ENCODE measurements around the gene S100A16.
A peak's percentile ranks its signal among the peaks of the same experiment; 100 is the strongest.
"Not testable (repeated sequence)": the region's sequence is repeated elsewhere in the genome, so short reads cannot be mapped to it uniquely, and the experiment has no call there.

Gene S100A16
- total RNA-seq, result 0 reads per million in 2 donors

GRCh38 chr1:153612755-153613331, at the start of gene S100A16:
TSS of gene S100A16 (minus strand) at chr1:153613137. CDS start at chr1:153608151, 4,986 bp downstream.
- DNase-seq, result no peak

- DNase-seq, result no peak
Measured at GRCh38 chr1:153662269-153662668, 49.3 kb upstream of the S100A16 start.

- no peak for DNase-seq
Measured at GRCh38 chr1:153661111-153661708, 48.3 kb upstream of the S100A16 start.

- no peak for DNase-seq
Measured at GRCh38 chr1:153659656-153660055, 46.7 kb upstream of the S100A16 start.

GRCh38 chr1:153659175-153659534, 46.2 kb upstream of the S100A16 start:
- no peak for DNase-seq

GRCh38 chr1:153658400-153659174, 45.6 kb upstream of the S100A16 start, which contains the start of gene SNAPIN:
TSS of gene SNAPIN (plus strand) at chr1:153658703. CDS start at chr1:153658744, 41 bp downstream.
- DNase-seq, result peak; percentile 73

- no peak for DNase-seq
Measured at GRCh38 chr1:153655333-153655732, 42.4 kb upstream of the S100A16 start.

- no peak for DNase-seq
Measured at GRCh38 chr1:153652805-153653500, 40.0 kb upstream of the S100A16 start.

- DNase-seq, result no peak
Measured at GRCh38 chr1:153651771-153652170, 38.8 kb upstream of the S100A16 start.

- DNase-seq, result no peak
Measured at GRCh38 chr1:153649863-153650235, 36.9 kb upstream of the S100A16 start.

GRCh38 chr1:153649137-153649862, 36.4 kb upstream of the S100A16 start:
- no peak for DNase-seq

GRCh38 chr1:153648000-153648643, 35.2 kb upstream of the S100A16 start:
- no peak for DNase-seq

GRCh38 chr1:153647346-153647714, 34.4 kb upstream of the S100A16 start:
- DNase-seq, result no peak

GRCh38 chr1:153646672-153647345, 33.9 kb upstream of the S100A16 start:
- no peak for DNase-seq

- no peak for DNase-seq
Measured at GRCh38 chr1:153643816-153644215, 30.9 kb upstream of the S100A16 start.

- no peak for DNase-seq
Measured at GRCh38 chr1:153643100-153643499, 30.2 kb upstream of the S100A16 start.

GRCh38 chr1:153642161-153642560, 29.2 kb upstream of the S100A16 start:
- DNase-seq, result no peak

GRCh38 chr1:153640861-153641260, 27.9 kb upstream of the S100A16 start:
- DNase-seq, result no peak

- DNase-seq, result not testable (repeated sequence)
Measured at GRCh38 chr1:153640213-153640612, 27.3 kb upstream of the S100A16 start.

GRCh38 chr1:153639280-153639679, 26.3 kb upstream of the S100A16 start:
- no peak for DNase-seq

- DNase-seq, result no peak
Measured at GRCh38 chr1:153638261-153638660, 25.3 kb upstream of the S100A16 start.

- no peak for DNase-seq
Measured at GRCh38 chr1:153636312-153636711, 23.4 kb upstream of the S100A16 start.
